OCI-LY3 (cell line): ENCODE data around the gene FAM177B.

Source experiments
- CTCF ChIP-seq: fragments of 200-600, 300-600 bp; sonication (generic); IDR thresholded peaks from 2 replicates; pipeline ENCODE4 v1.5.1; 2014; ENCODE audit warnings: antibody characterized with exemption, low read length, low read depth
- EZH2phosphoT487 ChIP-seq: fragments of 200-600 bp; shearing (Covaris generic); IDR thresholded peaks from 2 replicates; pipeline ENCODE4 v1.6.1; 2018; ENCODE audit warnings: antibody characterized with exemption, mixed run types, low read depth

DNA sequence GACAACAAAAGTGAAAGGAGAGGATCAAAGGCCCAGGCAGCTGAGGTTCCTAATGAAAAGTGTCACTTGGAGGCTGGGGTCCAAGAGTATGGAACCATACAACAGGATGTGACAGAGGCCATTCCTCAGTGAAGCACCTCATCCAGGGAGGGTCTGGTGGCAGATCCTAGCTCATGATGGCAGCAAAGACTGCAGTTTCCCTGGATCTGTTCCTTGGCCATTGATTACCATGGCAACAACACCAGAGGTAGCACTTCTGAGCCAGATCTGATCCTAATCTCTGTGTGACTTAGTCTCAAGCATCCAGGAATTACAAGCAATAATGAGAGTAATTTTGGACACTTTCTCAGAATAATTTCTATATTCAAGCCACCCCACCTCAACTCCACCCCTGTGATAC is 12.9 kb downstream of the FAM177B start:
- TF ChIP-seq CTCF: no peak
- no peak for TF ChIP-seq EZH2phosphoT487
